Osteoblast (primary cell): ENCODE measurements around the gene RAD1. TPM values are rescaled to one million over a fixed set of nuclear protein-coding genes. Genes with fewer than 3 reads are reported as not detected.

Experiments
- DNase-seq: peaks from one replicate; pipeline ENCODE4 v3.0.0; 2011; ENCODE audit warnings: low spot score, mixed read lengths; ENCODE audit not compliant: insufficient read length; ENCODE audit errors: missing footprints
- H2AFZ ChIP-seq: 2 replicates; pipeline ENCODE4 v1.6.0; 2011; ENCODE audit warnings: mild to moderate bottlenecking, low read length
- H3K27ac ChIP-seq: 2 replicates; pipeline ENCODE4 v1.5.1; 2011; ENCODE audit warnings: mild to moderate bottlenecking, low read depth, low read length, moderate library complexity
- H3K27me3 ChIP-seq: 2 replicates; pipeline ENCODE4 v1.6.0; 2012; ENCODE audit warnings: mild to moderate bottlenecking, control low read depth, inconsistent platforms, low read length, moderate library complexity; ENCODE audit not compliant: insufficient read depth
- H3K36me3 ChIP-seq: 2 replicates; pipeline ENCODE4 v1.5.1; 2011; ENCODE audit warnings: mild to moderate bottlenecking, low read length, control low read depth, moderate library complexity; ENCODE audit not compliant: insufficient read depth
- H3K4me1 ChIP-seq: 2 replicates; pipeline ENCODE4 v1.5.1; 2011; ENCODE audit warnings: mild to moderate bottlenecking, low read length, control low read depth, moderate library complexity; ENCODE audit not compliant: insufficient read depth
- H3K4me2 ChIP-seq: 2 replicates; pipeline ENCODE4 v1.6.0; 2011; ENCODE audit warnings: mild to moderate bottlenecking, low read length; ENCODE audit not compliant: insufficient read depth
- H3K4me3 ChIP-seq: fragments of 200-600 bp; sonication (generic); 3 replicates; pipeline ENCODE4 v1.5.1; 2012; ENCODE audit warnings: mild to moderate bottlenecking, low read length, inconsistent platforms; ENCODE audit not compliant: insufficient read depth
- H3K79me2 ChIP-seq: 2 replicates; pipeline ENCODE4 v1.6.0; 2012; ENCODE audit warnings: mild to moderate bottlenecking, low read length, control low read depth, inconsistent platforms; ENCODE audit not compliant: insufficient read depth
- H3K9me3 ChIP-seq: 2 replicates; pipeline ENCODE4 v1.5.1; 2011; ENCODE audit warnings: low read depth, low read length, control low read depth
- H4K20me1 ChIP-seq: 2 replicates; pipeline ENCODE4 v1.6.0; 2012; ENCODE audit warnings: mild to moderate bottlenecking, low read length, control low read depth; ENCODE audit not compliant: insufficient read depth
- total RNA-seq: library from RNA; depleted of rRNA; stranded (reverse); fragments of >200 nt; gene quantifications from 2 replicates; pipeline ENCODE4 v1.2.3, GENCODE V29; 2012
- TF ChIP-seq, protein P1 (sequence below): IDR thresholded peaks from 2 replicates; pipeline ENCODE4 v1.5.1; 2011; ENCODE audit warnings: mild to moderate bottlenecking, low read depth, low read length, moderate library complexity; ENCODE audit errors: extremely low read depth

Gene RAD1
- total RNA-seq, 1 donor, result 54.6 TPM

DNA sequence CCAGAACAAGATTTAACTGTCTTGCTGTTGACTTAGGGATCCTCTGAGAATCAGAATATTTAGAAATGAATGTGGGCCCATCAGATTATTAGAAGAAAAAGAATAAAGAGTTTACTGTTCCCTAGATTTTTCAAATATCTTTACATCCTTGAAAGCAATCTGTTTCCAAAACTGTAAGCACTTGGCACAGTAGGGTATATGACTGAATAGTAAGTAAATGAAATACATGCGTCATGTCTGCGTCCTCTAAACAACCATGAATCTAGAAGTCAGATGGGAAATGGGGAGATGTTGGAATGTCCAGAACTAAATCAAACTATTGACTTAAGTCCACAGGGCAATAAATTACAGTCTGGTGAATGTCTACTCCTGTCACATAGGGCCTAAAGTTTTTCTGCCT is 50.2 kb downstream of the RAD1 start:
- no peak overlapping the region for H2AFZ ChIP-seq
- DNase-seq, result no peak
- H3K9me3 ChIP-seq, result no peaks in the 10 kb centered on the region
- TF ChIP-seq, protein P1, sequence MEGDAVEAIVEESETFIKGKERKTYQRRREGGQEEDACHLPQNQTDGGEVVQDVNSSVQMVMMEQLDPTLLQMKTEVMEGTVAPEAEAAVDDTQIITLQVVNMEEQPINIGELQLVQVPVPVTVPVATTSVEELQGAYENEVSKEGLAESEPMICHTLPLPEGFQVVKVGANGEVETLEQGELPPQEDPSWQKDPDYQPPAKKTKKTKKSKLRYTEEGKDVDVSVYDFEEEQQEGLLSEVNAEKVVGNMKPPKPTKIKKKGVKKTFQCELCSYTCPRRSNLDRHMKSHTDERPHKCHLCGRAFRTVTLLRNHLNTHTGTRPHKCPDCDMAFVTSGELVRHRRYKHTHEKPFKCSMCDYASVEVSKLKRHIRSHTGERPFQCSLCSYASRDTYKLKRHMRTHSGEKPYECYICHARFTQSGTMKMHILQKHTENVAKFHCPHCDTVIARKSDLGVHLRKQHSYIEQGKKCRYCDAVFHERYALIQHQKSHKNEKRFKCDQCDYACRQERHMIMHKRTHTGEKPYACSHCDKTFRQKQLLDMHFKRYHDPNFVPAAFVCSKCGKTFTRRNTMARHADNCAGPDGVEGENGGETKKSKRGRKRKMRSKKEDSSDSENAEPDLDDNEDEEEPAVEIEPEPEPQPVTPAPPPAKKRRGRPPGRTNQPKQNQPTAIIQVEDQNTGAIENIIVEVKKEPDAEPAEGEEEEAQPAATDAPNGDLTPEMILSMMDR, result no peak
- H3K4me3 ChIP-seq, result no peak overlapping the region
- no peak overlapping the region for H3K4me2 ChIP-seq
- no peaks in the 10 kb centered on the region for H3K27me3 ChIP-seq
- H3K79me2 ChIP-seq, result no peaks in the 10 kb centered on the region
- no peaks in the 10 kb centered on the region for H3K36me3 ChIP-seq
- no peak overlapping the region for H3K27ac ChIP-seq
- H4K20me1 ChIP-seq, result no peaks in the 10 kb centered on the region
- no peaks in the 10 kb centered on the region for H3K4me1 ChIP-seq

DNA sequence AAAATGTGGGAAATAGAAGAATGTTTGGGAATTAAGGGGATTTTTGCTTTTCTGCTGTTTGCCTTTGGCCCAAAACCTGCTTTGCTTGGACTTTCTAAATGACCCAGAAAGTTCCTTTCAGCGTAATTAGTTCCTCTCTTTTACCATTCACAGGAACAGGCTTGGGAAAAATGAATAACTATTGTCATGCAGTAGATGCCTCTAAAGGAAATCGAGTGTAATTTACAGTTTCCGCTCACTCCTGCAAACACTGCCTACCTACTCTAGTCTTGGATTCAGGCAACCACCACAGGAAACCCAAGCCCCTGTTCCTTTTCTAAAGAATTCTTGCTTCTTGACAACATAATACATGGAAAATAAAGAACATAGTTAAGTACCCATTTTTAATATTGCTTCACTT is 51.4 kb downstream of the RAD1 start:
- no peak overlapping the region for H3K4me2 ChIP-seq
- no peaks in the 10 kb centered on the region for H4K20me1 ChIP-seq

DNA sequence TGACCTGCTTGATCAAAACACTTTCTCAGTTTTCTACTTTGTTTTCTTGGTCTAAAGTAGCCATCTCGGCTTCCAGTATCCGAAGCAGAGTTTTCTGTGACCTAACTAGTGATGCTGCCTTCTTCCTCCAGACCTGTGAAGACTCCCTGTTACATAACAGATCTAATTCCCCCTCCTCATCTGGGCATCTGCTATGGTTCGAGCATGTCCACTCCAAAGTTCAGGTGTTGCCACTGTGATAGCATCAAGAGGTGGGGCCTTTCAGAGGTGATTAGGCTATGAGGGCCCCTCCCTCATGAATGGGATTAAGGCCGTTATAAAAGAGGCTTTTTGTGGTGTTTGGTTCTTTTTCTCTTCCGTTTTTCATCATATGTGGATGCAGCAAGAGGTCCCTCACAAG is 56.1 kb downstream of the RAD1 start:
- H3K27ac ChIP-seq, result no peak overlapping the region
- no peaks in the 10 kb centered on the region for H3K36me3 ChIP-seq
- no peaks in the 10 kb centered on the region for H3K79me2 ChIP-seq
- DNase-seq, result no peak
- no peak overlapping the region for H3K4me3 ChIP-seq
- H4K20me1 ChIP-seq, result no peaks in the 10 kb centered on the region
- H3K4me1 ChIP-seq, result peaks cover 17% of the 10 kb centered on the region
- no peaks in the 10 kb centered on the region for H3K27me3 ChIP-seq
- H2AFZ ChIP-seq, result no peak overlapping the region
- TF ChIP-seq, protein P1, result no peak
- no peaks in the 10 kb centered on the region for H3K9me3 ChIP-seq
- H3K4me2 ChIP-seq, result no peak overlapping the region

More for the DNA sequence above, 51.4 kb downstream of the RAD1 start:
- H3K27ac ChIP-seq, result no peak overlapping the region
- H3K36me3 ChIP-seq, result no peaks in the 10 kb centered on the region
- TF ChIP-seq, protein P1, result no peak
- H3K27me3 ChIP-seq, result no peaks in the 10 kb centered on the region
- no peak for DNase-seq
- no peak overlapping the region for H3K4me3 ChIP-seq
- H3K79me2 ChIP-seq, result no peaks in the 10 kb centered on the region
- H3K9me3 ChIP-seq, result no peaks in the 10 kb centered on the region
- H3K4me1 ChIP-seq, result peaks cover 3% of the 10 kb centered on the region
- H2AFZ ChIP-seq, result no peak overlapping the region

DNA sequence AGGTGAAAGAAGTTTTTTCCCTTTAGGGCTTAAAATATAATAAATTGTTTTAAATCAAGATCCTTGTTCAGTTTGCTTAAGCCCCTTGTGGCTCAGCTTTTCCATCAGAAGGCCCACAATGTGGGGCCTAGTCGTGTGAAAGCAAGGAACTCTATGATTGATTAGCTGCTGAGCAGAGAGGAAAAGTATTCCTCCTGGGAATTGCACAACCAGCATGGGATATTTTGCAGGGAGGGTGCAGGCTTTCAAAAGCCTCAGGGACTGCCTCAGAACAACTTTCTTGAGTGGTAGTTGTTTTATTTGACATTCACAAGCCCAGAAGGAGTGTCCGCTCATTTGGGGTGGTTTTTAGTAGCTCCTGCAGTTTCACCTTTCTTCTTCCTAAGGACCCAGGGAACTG is 56.5 kb downstream of the RAD1 start:
- H3K27me3 ChIP-seq, result no peaks in the 10 kb centered on the region
- TF ChIP-seq, protein P1, result no peak
- H3K79me2 ChIP-seq, result no peaks in the 10 kb centered on the region
- H3K4me3 ChIP-seq, result no peak overlapping the region
- H3K4me2 ChIP-seq, result no peak overlapping the region
- no peaks in the 10 kb centered on the region for H4K20me1 ChIP-seq
- no peak for DNase-seq
- peaks cover 17% of the 10 kb centered on the region for H3K4me1 ChIP-seq
- no peak overlapping the region for H3K27ac ChIP-seq
- no peaks in the 10 kb centered on the region for H3K36me3 ChIP-seq
- H2AFZ ChIP-seq, result no peak overlapping the region
- H3K9me3 ChIP-seq, result no peaks in the 10 kb centered on the region
